ENCODE results near the gene PSMA5.

The PSMA5 gene

GRCh38 chr1:109370712-109371340 lies 55.4 kb downstream of the PSMA5 start:
- peak overlapping the region; percentile 33 for H2AFZ ChIP-seq (ENCODE audit: low read depth)
- H3K4me3 ChIP-seq (IDR thresholded peaks at IDR 0.05; ENCODE audit: insufficient read depth, low read depth, low read length), result peak overlapping the region; percentile 99
- H3K9ac ChIP-seq, result peak overlapping the region; percentile 28
- peak overlapping the region; percentile 83 for H3K4me2 ChIP-seq
- no peaks in the 10 kb centered on the region for H3K36me3 ChIP-seq (ENCODE audit: insufficient read depth)
- H3K27me3 ChIP-seq (ENCODE audit: insufficient read depth, low read depth), result no peaks in the 10 kb centered on the region
- H3K27ac ChIP-seq, result peak overlapping the region; percentile 66
- H3K4me1 ChIP-seq (ENCODE audit: low read depth, poor library complexity, severe bottlenecking), result peaks cover 60% of the 10 kb centered on the region
- no peaks in the 10 kb centered on the region for H3K79me2 ChIP-seq (ENCODE audit: insufficient read depth, low read depth)
- H4K20me1 ChIP-seq (ENCODE audit: insufficient read depth), result no peaks in the 10 kb centered on the region
- TF ChIP-seq, protein P1, sequence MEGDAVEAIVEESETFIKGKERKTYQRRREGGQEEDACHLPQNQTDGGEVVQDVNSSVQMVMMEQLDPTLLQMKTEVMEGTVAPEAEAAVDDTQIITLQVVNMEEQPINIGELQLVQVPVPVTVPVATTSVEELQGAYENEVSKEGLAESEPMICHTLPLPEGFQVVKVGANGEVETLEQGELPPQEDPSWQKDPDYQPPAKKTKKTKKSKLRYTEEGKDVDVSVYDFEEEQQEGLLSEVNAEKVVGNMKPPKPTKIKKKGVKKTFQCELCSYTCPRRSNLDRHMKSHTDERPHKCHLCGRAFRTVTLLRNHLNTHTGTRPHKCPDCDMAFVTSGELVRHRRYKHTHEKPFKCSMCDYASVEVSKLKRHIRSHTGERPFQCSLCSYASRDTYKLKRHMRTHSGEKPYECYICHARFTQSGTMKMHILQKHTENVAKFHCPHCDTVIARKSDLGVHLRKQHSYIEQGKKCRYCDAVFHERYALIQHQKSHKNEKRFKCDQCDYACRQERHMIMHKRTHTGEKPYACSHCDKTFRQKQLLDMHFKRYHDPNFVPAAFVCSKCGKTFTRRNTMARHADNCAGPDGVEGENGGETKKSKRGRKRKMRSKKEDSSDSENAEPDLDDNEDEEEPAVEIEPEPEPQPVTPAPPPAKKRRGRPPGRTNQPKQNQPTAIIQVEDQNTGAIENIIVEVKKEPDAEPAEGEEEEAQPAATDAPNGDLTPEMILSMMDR (conservative IDR thresholded peaks at IDR 0.05; ENCODE audit: low read depth, low read length), result no peak

DNA sequence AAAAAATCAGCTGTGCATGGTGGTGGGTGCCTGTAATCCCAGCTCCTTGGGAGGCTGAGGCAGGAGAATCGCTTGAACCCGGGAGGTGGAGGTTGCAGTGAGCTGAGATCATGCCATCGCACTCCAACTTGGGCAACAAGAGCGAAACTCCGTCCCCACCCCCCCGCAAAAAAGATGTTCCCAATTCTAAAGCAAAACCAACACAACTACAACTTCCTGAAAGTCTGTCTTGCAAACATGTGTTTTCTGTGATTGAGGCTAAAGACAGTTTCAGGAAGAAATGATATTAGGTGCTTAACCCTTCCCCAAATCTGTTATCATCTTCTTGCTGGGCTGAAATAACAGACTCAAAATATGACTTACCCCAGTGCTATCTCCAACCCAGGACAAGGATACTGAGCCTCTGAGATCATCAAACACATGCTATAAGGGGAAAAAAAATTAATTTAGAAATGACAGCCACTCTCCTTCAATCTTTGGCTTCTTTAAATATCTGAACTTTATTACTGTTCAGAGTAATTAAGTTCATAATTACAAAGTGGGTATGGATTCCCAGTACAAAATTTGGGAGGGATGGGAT lies 57.0 kb downstream of the PSMA5 start:
- peak overlapping the region; percentile 83 for H3K4me2 ChIP-seq
- no peaks in the 10 kb centered on the region for H4K20me1 ChIP-seq (ENCODE audit: insufficient read depth)
- H3K79me2 ChIP-seq (ENCODE audit: insufficient read depth, low read depth), result no peaks in the 10 kb centered on the region
- no peaks in the 10 kb centered on the region for H3K36me3 ChIP-seq (ENCODE audit: insufficient read depth)
- no peaks in the 10 kb centered on the region for H3K27me3 ChIP-seq (ENCODE audit: insufficient read depth, low read depth)
- no peak overlapping the region for H3K4me3 ChIP-seq (IDR thresholded peaks at IDR 0.05; ENCODE audit: insufficient read depth, low read depth, low read length)
- no peak overlapping the region for H3K27ac ChIP-seq
- H3K9ac ChIP-seq, result no peak overlapping the region
- peaks cover 46% of the 10 kb centered on the region for H3K4me1 ChIP-seq (ENCODE audit: low read depth, poor library complexity, severe bottlenecking)
- H2AFZ ChIP-seq (ENCODE audit: low read depth), result no peak overlapping the region
- TF ChIP-seq, protein P1 (conservative IDR thresholded peaks at IDR 0.05; ENCODE audit: low read depth, low read length), result no peak

DNA sequence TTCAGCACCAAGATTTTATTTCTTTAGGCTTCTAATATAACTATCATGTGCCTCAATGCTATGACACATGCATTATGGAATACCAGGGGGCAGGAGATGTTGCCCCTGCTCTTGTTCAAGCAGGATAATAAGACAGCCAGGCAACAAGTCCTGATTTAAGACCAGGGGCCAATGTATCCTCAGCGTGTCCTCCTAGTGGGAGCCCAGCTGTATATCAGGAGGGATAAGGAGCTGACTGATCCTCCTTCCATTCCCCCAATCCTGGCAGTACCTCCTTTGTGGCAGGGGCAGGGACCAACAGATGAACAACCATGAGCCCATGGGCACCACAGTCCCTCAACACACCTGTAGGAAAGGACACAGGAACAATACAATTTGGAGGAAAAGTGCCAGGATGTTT lies 57.8 kb downstream of the PSMA5 start:
- Histone ChIP-seq H3K79me2 (ENCODE audit: insufficient read depth, low read depth) (no peaks in the 10 kb centered on the region), H3K4me1 (ENCODE audit: low read depth, poor library complexity, severe bottlenecking) (peaks cover 51% of the 10 kb centered on the region), H3K4me2 (no peak overlapping the region; the same call in 1 of the 2 replicates), H3K9ac (no peak overlapping the region), H3K27ac (no peak overlapping the region), H3K4me3 (IDR thresholded peaks at IDR 0.05; ENCODE audit: insufficient read depth, low read depth, low read length) (no peak overlapping the region), H4K20me1 (ENCODE audit: insufficient read depth) (no peaks in the 10 kb centered on the region), H3K27me3 (ENCODE audit: insufficient read depth, low read depth) (no peaks in the 10 kb centered on the region), H3K36me3 (ENCODE audit: insufficient read depth) (no peaks in the 10 kb centered on the region), H2AFZ (ENCODE audit: low read depth) (no peak overlapping the region)
- TF ChIP-seq, protein P1 (conservative IDR thresholded peaks at IDR 0.05; ENCODE audit: low read depth, low read length), result no peak

DNA sequence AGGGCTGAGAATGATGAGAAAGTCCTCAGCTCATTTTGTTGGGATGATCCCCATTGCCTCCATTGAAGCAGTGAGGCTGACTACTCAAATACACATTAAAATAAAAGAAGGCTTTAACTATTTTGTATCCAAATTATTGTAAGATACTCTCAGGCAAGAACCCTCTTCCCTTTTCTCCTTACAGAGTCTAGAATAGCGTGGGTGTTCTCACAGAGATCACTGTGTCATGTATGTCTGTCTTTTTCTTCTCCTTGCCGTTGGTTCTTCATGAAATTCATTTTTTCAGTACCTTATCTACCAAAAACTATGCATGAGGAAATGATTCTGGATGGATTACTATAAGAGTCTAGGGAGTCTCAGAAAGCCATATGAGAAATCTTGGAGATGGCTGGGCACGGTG lies 58.6 kb downstream of the PSMA5 start:
- Histone ChIP-seq H3K4me3 (IDR thresholded peaks at IDR 0.05; ENCODE audit: insufficient read depth, low read depth, low read length) (no peak overlapping the region), H2AFZ (ENCODE audit: low read depth) (no peak overlapping the region), H4K20me1 (ENCODE audit: insufficient read depth) (no peaks in the 10 kb centered on the region), H3K27ac (no peak overlapping the region), H3K9ac (no peak overlapping the region), H3K4me1 (ENCODE audit: low read depth, poor library complexity, severe bottlenecking) (peaks cover 51% of the 10 kb centered on the region), H3K4me2 (no peak overlapping the region), H3K36me3 (ENCODE audit: insufficient read depth) (no peaks in the 10 kb centered on the region), H3K79me2 (ENCODE audit: insufficient read depth, low read depth) (no peaks in the 10 kb centered on the region), H3K27me3 (ENCODE audit: insufficient read depth, low read depth) (no peaks in the 10 kb centered on the region)
- TF ChIP-seq, protein P1 (conservative IDR thresholded peaks at IDR 0.05; ENCODE audit: low read depth, low read length), result no peak

All from KMS-11 (cell line).